GM12874 (cell line): ENCODE results near the gene SCN2A.

Experiments
- TF ChIP-seq, protein P1 (sequence below): IDR thresholded peaks from 2 replicates; pipeline ENCODE4 v1.5.1; 2011; ENCODE audit warnings: low read depth, mild to moderate bottlenecking, control low read depth, low read length, moderate library complexity; ENCODE audit not compliant: insufficient read depth

The SCN2A gene

DNA sequence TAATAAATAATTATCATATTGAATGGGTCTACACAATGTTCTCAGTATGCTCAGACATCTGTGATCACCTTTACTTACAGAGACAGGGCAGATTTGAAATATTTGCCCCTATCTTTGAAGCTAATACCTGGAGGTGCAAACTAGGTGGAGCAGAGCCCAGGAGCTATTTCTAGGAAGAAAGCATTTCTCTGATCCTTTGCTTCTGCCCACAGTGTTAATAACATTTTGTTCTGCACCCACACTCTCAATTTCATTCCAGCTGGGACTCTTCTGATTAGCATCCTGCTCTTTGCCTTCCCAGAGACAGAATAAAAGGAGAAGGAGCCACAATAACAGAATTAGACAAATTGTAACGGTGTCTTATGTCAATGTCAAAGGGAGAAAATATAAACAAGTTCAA is 11.6 kb upstream of the SCN2A start:
- TF ChIP-seq, protein P1, sequence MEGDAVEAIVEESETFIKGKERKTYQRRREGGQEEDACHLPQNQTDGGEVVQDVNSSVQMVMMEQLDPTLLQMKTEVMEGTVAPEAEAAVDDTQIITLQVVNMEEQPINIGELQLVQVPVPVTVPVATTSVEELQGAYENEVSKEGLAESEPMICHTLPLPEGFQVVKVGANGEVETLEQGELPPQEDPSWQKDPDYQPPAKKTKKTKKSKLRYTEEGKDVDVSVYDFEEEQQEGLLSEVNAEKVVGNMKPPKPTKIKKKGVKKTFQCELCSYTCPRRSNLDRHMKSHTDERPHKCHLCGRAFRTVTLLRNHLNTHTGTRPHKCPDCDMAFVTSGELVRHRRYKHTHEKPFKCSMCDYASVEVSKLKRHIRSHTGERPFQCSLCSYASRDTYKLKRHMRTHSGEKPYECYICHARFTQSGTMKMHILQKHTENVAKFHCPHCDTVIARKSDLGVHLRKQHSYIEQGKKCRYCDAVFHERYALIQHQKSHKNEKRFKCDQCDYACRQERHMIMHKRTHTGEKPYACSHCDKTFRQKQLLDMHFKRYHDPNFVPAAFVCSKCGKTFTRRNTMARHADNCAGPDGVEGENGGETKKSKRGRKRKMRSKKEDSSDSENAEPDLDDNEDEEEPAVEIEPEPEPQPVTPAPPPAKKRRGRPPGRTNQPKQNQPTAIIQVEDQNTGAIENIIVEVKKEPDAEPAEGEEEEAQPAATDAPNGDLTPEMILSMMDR, result no peak

DNA sequence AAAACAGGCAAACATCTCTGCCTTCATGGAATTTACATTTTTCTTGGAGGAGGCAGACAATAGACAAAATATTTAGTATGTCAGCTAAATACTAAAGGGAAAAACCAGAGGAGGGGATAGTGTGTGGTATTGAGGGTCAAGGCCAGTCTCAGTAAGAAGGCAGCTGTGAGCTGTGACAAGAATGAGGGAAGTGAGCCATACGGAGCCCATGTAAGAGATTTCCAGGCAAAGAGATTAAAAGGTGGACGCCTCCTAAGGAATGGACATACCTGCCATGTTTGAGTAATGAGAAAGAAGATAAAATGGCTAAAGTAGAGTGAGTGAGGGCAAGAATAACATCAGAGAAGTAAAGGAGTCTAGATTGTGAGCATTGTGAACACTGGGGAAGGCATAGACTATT is 2.2 kb upstream of the SCN2A start:
- TF ChIP-seq, protein P1, result no peak

DNA sequence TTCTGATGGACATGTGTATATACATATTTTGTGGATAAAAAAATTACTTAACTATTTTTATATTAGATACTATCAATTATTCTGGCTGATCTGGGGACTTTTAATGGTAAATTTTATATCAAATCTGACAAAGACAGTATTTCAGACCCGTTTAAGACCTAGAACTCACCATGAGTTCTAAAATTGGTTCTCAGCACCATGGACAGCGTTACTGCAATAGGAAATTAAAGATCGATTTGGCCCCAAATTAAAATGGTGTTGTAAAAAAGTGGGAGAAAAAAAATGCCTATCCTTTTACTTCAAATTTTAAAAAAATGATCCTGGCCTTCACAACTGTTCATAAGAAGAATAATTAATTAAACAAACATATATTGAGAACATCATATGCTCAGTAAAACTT is 919 bp upstream of the SCN2A start:
- TF ChIP-seq, protein P1, result no peak

DNA sequence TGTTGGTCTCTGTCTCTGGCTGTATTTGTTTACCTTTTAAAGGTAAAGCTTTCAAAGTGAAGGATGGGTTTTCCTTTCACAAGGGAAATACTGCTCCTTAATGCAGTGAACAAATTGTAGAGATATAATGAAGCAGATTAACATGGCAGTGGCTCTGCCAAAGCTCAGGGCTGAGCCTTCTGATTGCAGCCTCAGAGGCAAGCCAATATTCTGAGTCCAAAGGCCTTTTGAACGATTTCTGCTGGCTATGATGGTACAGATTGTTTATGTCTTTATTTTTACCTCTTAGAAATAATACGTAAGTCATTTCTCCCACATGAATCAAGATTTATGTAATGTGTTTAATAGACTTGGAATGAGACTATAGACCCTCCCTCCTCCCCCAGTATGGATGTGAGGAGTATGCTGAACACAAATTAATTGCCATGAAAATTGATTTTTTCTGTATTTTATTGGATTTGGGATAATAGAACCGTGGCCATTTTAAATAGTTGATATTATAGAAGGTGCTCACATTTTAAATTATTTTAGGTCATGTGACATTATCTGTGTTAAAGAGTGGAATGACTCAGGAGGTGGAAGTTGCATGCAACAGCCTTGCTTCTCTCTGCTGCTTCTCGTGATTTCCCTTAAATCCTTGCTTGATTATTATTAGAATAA is 772 bp downstream of the SCN2A start:
- TF ChIP-seq, protein P1, result no peak

DNA sequence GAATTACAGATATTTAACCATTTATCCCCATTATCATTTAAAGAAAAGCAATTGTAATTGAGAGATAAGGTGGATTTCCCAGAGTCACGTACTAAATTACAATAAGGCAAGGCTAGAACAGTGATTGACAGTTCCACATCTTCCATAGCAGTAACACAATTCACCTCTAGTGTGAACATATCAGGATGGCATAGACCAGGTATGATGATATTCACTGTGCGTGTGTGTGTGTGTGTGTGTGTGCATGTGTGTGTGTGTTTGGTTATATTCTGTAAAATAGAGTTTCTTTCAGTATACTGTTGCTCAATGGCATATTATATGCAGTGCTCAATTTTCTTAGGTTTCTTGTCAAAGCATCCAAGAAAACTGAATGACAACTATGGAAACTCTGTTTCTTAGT is 1.7 kb downstream of the SCN2A start:
- TF ChIP-seq, protein P1, result no peak

DNA sequence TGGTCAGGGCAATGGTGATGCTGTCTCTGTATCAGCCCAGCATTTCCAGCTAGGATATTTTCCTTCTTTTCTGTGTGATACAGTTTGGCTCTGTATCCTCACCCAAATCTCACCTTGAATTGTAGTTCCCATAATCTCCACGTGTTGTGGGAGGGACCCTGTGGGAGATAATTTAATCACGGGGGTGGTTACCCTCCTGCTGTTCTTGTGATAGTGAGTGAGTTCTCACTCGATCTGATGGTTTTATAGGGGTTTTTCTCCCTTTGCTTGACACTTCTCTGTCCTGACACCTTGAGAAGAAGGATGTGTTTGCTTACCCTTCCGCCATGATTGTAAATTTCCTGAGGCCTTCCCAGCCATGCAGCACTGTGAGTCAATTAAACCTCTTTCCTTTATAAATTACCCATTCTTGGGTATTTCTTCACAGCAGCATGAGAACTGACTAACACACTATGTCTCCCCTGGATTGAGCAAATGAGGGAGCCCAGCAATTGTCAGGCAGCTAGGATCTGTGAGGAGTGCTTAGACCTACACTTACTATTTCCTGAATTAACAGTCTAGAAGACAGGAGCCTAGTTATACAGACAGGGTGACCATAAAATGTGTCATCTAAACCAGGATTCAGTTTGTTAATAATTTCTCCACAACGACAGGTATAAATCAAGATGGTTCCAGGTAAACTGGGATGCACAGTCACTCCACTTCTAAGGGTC is 6.0 kb downstream of the SCN2A start:
- TF ChIP-seq, protein P1, result no peak

DNA sequence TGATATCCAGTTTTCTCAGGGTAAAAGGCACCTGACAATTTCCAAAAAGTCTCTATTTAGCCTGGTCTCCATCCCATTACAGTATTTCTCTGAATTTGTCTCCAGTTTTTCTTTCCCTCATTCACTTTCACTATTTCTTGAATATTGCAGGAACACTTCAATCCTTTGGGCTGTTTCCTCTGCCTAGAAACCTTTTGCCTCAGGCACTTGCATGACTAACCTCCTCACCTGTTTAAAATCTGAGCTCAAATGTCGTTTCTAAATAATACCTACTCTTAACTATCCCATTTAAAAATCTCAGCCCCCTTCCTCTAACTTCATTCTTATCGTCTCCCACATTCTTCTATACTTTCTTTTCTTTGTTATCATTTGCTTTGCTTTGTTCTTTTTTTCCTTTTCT is 9.0 kb downstream of the SCN2A start:
- TF ChIP-seq, protein P1, result no peak
